NB4 (cell line): ENCODE data around the gene SLC45A1.

Source experiments
- DNase-seq: peaks from one replicate; pipeline ENCODE4 v3.0.0; 2010; ENCODE audit warnings: low read depth
- H3K4me3 ChIP-seq: one replicate; pipeline ENCODE4 v1.5.1; 2011; ENCODE audit warnings: mild to moderate bottlenecking, low read depth, low read length, moderate library complexity
- MYC ChIP-seq: IDR thresholded peaks from 2 replicates; pipeline ENCODE4 v1.6.1; 2011; ENCODE audit warnings: low read depth, low read length
- POLR2A ChIP-seq: IDR thresholded peaks from 2 replicates; pipeline ENCODE4 v1.6.1; 2011; ENCODE audit warnings: mild to moderate bottlenecking; ENCODE audit not compliant: insufficient read length; ENCODE audit errors: extremely low read depth
- TF ChIP-seq, protein P1 (sequence below): IDR thresholded peaks from 2 replicates; pipeline ENCODE4 v1.6.1; 2011; ENCODE audit warnings: low read depth, low read length
- TF ChIP-seq, protein P2 (sequence below): IDR thresholded peaks from one replicate; pipeline ENCODE4 v1.5.1; 2012; ENCODE audit warnings: low read depth, low read length

SLC45A1 gene

DNA sequence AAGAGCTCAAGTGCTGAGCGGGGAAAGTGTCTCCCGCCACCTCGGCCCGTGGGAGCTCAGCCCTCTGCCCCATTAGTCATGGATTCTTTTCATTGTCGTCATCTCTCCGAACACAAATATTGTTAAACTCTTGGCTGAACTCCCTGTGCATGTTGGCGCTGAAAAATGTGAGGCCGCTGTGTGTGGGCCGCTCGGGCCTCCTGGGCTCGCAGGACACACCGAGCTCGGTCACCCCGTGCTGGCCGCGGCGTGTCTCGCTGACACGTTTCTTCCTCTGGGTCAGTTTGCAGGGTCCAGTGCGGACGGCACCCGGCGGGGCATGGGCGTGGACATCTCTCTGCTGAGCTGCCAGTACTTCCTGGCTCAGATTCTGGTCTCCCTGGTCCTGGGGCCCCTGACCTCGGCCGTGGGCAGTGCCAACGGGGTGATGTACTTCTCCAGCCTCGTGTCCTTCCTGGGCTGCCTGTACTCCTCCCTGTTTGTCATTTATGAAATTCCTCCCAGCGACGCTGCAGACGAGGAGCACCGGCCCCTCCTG is 25.6 kb downstream of the SLC45A1 start:
- TF ChIP-seq, protein P1, sequence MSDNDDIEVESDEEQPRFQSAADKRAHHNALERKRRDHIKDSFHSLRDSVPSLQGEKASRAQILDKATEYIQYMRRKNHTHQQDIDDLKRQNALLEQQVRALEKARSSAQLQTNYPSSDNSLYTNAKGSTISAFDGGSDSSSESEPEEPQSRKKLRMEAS, result no peak
- no peak for TF ChIP-seq POLR2A
- TF ChIP-seq, protein P2, sequence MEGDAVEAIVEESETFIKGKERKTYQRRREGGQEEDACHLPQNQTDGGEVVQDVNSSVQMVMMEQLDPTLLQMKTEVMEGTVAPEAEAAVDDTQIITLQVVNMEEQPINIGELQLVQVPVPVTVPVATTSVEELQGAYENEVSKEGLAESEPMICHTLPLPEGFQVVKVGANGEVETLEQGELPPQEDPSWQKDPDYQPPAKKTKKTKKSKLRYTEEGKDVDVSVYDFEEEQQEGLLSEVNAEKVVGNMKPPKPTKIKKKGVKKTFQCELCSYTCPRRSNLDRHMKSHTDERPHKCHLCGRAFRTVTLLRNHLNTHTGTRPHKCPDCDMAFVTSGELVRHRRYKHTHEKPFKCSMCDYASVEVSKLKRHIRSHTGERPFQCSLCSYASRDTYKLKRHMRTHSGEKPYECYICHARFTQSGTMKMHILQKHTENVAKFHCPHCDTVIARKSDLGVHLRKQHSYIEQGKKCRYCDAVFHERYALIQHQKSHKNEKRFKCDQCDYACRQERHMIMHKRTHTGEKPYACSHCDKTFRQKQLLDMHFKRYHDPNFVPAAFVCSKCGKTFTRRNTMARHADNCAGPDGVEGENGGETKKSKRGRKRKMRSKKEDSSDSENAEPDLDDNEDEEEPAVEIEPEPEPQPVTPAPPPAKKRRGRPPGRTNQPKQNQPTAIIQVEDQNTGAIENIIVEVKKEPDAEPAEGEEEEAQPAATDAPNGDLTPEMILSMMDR, result no peak
- TF ChIP-seq MYC, result no peak
- no peak for DNase-seq
- no peak overlapping the region for H3K4me3 ChIP-seq

DNA sequence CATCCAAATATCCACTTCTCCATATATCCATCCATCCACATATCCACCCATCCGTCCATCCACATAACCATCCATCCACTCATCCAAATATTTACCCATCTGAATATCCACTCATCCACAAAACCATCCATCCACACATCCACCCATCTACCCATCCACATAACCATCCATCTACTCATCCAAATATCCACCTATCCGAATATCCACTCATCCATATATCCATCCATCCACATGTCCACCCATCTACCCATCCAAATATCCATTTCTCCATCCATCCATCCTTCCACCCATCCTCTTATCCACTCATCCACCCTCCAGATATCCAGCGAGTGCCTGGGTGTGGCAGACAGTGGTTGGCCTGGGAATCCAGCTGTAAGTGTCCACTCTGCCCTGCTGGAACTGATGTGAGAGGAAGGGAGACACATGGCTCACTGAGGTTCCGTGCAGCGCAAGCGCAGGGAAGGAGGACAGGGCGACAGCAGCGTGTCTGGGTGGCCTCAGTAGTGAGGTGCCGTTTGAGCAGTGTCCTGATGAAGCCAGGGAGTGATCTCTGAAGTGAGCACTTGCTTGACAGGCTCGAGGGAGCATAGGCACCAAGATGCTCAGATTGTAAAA is 27.1 kb downstream of the SLC45A1 start:
- TF ChIP-seq, protein P2, result no peak
- no peak overlapping the region for H3K4me3 ChIP-seq
- no peak for DNase-seq

DNA sequence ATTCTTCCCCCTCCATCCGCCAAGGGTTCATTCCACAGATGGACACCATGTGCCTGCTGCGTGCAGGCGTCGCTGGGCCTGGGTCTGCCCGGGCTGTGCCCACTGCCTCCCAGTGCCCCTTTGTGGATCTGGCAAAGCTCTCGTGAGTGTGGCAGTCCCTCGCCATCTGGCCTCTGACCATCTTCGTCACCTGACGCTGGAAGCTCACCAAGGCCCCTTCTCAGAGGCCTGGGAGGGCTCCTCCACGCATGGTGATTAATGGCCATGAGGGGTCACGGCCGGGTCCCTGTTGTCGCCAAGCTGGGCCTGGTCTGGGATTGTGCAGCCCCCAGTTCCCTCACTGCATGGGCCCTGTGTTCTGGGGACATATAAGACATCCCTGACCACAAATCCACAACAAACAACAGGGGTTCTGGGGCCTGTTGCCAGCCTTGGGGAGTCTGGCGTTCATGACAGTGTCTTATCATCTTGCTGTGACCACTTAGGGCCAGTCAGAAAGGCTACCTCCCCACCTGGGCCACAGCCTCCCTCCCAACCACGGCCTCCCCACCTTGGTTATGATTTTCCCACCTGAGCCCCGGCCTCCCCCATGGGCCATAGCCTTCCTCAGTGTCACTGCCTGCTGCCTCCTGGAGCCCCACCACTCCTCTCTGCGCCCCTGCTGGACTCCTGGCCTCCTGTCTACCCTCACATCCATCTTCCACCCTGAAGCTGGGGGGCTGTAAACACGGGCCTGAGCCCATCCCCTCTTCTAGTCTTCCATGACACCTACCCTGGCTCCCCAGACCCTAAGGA is 27.9 kb downstream of the SLC45A1 start:
- TF ChIP-seq POLR2A (no peak), MYC (no peak)
- TF ChIP-seq, protein P1, result no peak
- TF ChIP-seq, protein P2, result no peak
- no peak for DNase-seq
- no peak overlapping the region for H3K4me3 ChIP-seq

DNA sequence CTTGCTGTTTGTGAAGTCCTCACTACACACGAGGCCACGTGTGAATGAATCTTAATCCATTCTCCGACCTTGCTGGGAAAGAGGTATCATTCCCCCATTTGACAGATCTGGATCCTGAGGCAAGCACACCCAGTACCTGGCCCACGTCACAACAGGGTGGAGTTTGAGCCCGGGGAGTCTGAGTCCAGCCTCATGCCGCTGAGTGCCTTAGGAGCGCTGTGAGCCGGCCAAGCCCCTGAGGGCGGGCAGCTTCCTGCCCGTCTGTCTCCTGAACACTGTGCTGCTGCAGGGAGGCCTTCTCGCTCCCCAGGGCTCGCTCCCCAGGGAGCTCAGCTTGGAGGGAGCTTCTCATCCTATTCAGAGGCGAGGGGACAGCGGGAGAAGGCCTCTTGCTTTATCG is 29.7 kb downstream of the SLC45A1 start:
- DNase-seq, result peak; percentile 38
- TF ChIP-seq, protein P2, result no peak
- TF ChIP-seq POLR2A (no peak), MYC (no peak)
- TF ChIP-seq, protein P1, result no peak
- no peak overlapping the region for H3K4me3 ChIP-seq

DNA sequence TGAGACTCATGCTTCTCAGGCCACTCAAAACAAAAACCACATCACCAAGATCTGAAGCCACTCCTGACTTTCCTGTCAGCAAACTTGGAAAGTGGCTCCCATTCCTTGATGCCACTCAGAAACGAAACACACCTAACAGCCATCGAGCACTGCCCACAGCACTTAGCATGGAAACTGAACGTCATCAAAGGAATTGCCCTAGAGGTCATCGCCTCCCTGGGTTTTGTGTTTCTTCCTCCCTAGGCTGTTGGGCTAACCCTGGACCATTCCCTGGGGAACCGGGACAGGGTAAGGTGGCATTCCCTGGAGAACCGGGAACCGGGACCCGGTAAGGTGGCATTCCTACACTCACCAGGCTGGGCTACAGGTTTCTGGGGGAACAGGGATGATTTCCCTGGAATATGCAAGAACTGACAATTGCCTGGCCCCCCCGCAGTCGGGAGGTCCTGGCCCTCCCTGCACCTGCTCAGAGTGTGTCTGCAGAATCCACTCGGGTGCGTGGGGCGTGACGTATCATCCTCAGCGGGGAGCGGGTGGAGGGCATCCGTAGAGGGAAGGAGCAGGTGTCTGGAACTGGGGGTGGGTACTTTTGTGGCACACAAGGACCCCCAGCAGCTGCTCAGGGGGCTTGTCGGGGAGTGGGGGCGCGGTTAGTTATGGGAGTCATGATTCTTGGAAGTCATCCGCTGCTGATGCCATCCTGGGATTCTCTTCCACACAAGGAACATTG is 30.3 kb downstream of the SLC45A1 start:
- no peak for DNase-seq
- TF ChIP-seq MYC (no peak), POLR2A (no peak)
- TF ChIP-seq, protein P1, result no peak
- TF ChIP-seq, protein P2, result no peak
- H3K4me3 ChIP-seq, result no peak overlapping the region
